ENCODE measurements around the gene PRRC2B. TPM values are rescaled to one million over a fixed set of nuclear protein-coding genes. Genes with fewer than 3 reads are reported as not detected.

PRRC2B gene
- total and polyA plus RNA-seq, 2 of the 13 experiments (the other 11 are each of a cell fraction or from before 2014, with no cell fraction given), result 20.8 to 37.4 TPM

DNA sequence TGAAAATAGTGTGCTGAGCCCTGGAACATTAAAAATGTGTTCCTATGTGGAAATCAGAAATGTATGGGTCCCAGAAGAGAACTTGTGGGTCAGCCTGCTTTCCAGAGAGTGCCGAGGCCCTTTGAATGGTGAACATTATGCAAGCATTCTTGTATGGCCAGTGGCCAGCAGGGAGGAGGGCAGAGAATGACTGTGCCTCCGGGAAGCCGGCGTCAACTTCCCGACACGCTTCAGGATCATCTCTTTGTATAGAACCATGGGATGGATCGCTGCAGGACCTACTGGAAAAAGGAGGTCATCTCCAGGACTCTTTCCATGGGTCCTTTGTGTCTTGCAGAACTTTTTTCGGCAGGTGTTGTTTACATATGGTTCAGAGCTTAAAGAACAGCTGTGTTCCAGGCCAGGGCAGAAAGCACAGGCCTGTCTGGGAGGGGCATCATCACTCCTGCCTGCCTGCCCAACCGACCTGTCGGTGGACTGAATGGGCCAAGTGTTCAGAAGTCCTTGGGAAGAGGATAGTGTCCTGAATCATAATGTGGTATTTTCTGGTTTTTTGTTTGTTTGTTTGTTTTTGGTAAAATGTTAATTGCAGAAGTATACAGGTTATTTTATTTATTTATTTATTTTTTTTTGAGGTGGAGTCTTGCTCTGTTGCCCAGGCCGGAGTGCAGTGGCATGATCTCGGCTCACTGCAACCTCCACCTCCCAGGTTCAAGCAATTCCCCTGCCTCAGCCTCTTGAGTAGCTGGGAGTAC is 9.0 kb downstream of the PRRC2B start (continued):
- TF ChIP-seq CTCF (CRISPR knock-in tag; IDR thresholded peaks at IDR 0.05) (0 out of 2 replicates have a peak, but pooled peaks have one; percentile 20), GATAD2A (CRISPR knock-in tag; IDR thresholded peaks at IDR 0.05) (peak; percentile 83), TOPORS (CRISPR knock-in tag; IDR thresholded peaks at IDR 0.05) (no peak), ARID2 (CRISPR knock-in tag; IDR thresholded peaks at IDR 0.05; ENCODE audit: borderline replicate concordance) (no peak), NFATC3 (CRISPR knock-in tag; IDR thresholded peaks at IDR 0.05) (no peak), ZNF614 (CRISPR knock-in tag; IDR thresholded peaks at IDR 0.05; ENCODE audit: borderline replicate concordance) (peak; percentile 65; the same call in 1 of the 2 replicates), ZNF543 (CRISPR knock-in tag; IDR thresholded peaks at IDR 0.05) (0 out of 2 replicates have a peak, but pooled peaks have one; percentile 43), ATAD3A (CRISPR knock-in tag; IDR thresholded peaks at IDR 0.05) (no peak), HNRNPK (IDR thresholded peaks at IDR 0.05; ENCODE audit: low read depth, low read length, poor library complexity, severe bottlenecking) (no peak), ZNF768 (CRISPR knock-in tag; IDR thresholded peaks at IDR 0.05) (0 out of 2 replicates have a peak, but pooled peaks have one; percentile 25), MLLT10 (CRISPR knock-in tag; IDR thresholded peaks at IDR 0.05) (no peak), SAP130 (CRISPR knock-in tag; IDR thresholded peaks at IDR 0.05; ENCODE audit: low read depth) (peak; percentile 87), HNRNPL (IDR thresholded peaks at IDR 0.05; ENCODE audit: low read depth, low read length) (0 out of 2 replicates have a peak, but pooled peaks have one; percentile 42), ZBTB1 (CRISPR knock-in tag; IDR thresholded peaks at IDR 0.05; ENCODE audit: borderline replicate concordance) (no peak), REPIN1 (CRISPR knock-in tag; IDR thresholded peaks at IDR 0.05; ENCODE audit: borderline replicate concordance, low read depth) (peak; percentile 31; the same call in 1 of the 2 replicates), ZKSCAN5 (CRISPR knock-in tag; IDR thresholded peaks at IDR 0.05) (no peak), NFYB (CRISPR knock-in tag; IDR thresholded peaks at IDR 0.05) (no peak), ZNF549 (CRISPR knock-in tag; IDR thresholded peaks at IDR 0.05) (no peak)
- TF ChIP-seq, protein P1, sequence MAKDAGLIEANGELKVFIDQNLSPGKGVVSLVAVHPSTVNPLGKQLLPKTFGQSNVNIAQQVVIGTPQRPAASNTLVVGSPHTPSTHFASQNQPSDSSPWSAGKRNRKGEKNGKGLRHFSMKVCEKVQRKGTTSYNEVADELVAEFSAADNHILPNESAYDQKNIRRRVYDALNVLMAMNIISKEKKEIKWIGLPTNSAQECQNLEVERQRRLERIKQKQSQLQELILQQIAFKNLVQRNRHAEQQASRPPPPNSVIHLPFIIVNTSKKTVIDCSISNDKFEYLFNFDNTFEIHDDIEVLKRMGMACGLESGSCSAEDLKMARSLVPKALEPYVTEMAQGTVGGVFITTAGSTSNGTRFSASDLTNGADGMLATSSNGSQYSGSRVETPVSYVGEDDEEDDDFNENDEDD (CRISPR knock-in tag; IDR thresholded peaks at IDR 0.05; ENCODE audit: borderline replicate concordance), result peak; percentile 47; the same call in 1 of the 2 replicates
- TF ChIP-seq, protein P2, sequence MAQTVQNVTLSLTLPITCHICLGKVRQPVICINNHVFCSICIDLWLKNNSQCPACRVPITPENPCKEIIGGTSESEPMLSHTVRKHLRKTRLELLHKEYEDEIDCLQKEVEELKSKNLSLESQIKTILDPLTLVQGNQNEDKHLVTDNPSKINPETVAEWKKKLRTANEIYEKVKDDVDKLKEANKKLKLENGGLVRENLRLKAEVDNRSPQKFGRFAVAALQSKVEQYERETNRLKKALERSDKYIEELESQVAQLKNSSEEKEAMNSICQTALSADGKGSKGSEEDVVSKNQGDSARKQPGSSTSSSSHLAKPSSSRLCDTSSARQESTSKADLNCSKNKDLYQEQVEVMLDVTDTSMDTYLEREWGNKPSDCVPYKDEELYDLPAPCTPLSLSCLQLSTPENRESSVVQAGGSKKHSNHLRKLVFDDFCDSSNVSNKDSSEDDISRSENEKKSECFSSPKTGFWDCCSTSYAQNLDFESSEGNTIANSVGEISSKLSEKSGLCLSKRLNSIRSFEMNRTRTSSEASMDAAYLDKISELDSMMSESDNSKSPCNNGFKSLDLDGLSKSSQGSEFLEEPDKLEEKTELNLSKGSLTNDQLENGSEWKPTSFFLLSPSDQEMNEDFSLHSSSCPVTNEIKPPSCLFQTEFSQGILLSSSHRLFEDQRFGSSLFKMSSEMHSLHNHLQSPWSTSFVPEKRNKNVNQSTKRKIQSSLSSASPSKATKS (CRISPR knock-in tag; IDR thresholded peaks at IDR 0.05), result no peak
- TF ChIP-seq, protein P3, sequence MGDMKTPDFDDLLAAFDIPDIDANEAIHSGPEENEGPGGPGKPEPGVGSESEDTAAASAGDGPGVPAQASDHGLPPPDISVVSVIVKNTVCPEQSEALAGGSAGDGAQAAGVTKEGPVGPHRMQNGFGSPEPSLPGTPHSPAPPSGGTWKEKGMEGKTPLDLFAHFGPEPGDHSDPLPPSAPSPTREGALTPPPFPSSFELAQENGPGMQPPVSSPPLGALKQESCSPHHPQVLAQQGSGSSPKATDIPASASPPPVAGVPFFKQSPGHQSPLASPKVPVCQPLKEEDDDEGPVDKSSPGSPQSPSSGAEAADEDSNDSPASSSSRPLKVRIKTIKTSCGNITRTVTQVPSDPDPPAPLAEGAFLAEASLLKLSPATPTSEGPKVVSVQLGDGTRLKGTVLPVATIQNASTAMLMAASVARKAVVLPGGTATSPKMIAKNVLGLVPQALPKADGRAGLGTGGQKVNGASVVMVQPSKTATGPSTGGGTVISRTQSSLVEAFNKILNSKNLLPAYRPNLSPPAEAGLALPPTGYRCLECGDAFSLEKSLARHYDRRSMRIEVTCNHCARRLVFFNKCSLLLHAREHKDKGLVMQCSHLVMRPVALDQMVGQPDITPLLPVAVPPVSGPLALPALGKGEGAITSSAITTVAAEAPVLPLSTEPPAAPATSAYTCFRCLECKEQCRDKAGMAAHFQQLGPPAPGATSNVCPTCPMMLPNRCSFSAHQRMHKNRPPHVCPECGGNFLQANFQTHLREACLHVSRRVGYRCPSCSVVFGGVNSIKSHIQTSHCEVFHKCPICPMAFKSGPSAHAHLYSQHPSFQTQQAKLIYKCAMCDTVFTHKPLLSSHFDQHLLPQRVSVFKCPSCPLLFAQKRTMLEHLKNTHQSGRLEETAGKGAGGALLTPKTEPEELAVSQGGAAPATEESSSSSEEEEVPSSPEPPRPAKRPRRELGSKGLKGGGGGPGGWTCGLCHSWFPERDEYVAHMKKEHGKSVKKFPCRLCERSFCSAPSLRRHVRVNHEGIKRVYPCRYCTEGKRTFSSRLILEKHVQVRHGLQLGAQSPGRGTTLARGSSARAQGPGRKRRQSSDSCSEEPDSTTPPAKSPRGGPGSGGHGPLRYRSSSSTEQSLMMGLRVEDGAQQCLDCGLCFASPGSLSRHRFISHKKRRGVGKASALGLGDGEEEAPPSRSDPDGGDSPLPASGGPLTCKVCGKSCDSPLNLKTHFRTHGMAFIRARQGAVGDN (CRISPR knock-in tag; IDR thresholded peaks at IDR 0.05), result peak; percentile 59; the same call in 1 of the 2 replicates
